RWPE1 (cell line): ENCODE results near the gene RNF144B.
A peak's percentile ranks its signal among the peaks of the same experiment; 100 is the strongest.

ENCODE experiments used
- CTCF ChIA-PET: fragments of 350-600 bp; sonication (Branson Sonifier 250); formaldehyde crosslinking; extraction: SDS; loops from one replicate; lab custom pipeline; 2021; lab: Yijun Ruan, JAX
- POLR2A ChIA-PET: fragments of 400-600 bp; formaldehyde crosslinking; extraction: SDS; loops from one replicate; lab custom pipeline; 2020; ENCODE audit warnings: antibody characterized with exemption; ENCODE audit not compliant: low non-redundant PET; lab: Yijun Ruan, JAX
- DNase-seq: peaks from one replicate; pipeline ENCODE4 v3.0.0; 2012; ENCODE audit warnings: low spot score
- H3K27ac ChIP-seq: fragments of 450-650 bp; 2 replicates; pipeline ENCODE4 v1.5.1; 2017
- TF ChIP-seq, protein P1 (sequence below): fragments of 450-650 bp; conservative IDR thresholded peaks from 2 replicates; pipeline ENCODE4 v1.5.1; 2017; ENCODE audit warnings: low read depth, mild to moderate bottlenecking

The RNF144B gene

DNA sequence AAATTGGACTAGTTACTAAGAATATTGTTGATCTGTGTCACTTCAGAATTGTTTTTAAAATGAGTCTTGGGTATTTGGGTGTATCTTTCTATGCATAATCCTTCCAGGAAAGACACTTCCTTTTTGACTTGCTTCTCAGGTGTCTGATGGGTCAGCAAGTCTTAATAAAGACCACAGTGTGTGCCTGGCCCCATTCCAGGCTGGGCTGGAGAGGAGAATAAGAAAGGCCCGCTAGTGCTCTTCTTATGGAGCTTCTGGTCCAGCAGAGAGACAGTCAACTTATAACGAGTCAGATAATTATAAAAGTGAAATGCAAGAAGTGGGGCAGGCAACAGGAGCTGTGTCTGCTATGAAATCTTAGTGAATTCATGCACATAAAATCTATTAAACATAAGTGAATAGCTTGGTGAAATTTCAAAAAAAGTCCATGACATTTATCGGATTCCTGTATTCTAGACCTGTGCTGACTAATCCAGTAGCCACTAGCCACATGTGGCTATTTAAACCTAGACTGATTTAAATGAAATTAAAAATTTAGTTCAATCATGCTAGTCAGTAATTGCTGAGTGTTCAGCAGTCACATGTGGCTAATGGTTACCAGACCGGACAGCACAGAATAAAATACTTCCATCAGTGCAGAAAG is 42.6 kb downstream of the RNF144B start:
- TF ChIP-seq, protein P1, sequence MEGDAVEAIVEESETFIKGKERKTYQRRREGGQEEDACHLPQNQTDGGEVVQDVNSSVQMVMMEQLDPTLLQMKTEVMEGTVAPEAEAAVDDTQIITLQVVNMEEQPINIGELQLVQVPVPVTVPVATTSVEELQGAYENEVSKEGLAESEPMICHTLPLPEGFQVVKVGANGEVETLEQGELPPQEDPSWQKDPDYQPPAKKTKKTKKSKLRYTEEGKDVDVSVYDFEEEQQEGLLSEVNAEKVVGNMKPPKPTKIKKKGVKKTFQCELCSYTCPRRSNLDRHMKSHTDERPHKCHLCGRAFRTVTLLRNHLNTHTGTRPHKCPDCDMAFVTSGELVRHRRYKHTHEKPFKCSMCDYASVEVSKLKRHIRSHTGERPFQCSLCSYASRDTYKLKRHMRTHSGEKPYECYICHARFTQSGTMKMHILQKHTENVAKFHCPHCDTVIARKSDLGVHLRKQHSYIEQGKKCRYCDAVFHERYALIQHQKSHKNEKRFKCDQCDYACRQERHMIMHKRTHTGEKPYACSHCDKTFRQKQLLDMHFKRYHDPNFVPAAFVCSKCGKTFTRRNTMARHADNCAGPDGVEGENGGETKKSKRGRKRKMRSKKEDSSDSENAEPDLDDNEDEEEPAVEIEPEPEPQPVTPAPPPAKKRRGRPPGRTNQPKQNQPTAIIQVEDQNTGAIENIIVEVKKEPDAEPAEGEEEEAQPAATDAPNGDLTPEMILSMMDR: no peak

DNA sequence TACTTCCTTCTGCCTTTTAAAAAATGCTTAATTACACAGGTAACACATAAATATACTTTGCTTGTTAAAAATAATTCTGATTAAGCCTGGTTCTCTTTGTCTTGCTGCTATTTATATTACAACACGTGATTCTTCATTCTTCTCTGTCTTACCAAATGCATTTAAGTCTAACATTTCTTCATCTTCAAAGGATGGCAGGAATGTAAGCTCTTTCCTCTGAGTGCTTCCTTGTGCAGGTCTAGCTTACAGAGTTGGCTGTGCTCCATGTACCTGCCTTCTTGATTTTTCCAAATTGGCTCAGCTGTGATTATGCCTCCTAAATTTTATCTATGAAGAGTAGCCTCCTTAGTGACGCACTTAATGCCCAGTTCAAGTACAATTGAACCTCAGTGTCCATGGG is 44.4 kb downstream of the RNF144B start:
- ChIA-PET CTCF (no interaction called here), POLR2A (no interaction called here)
- no peak for DNase-seq
- TF ChIP-seq, protein P1: no peak
- H3K27ac ChIP-seq: no peak overlapping the region

More for the DNA sequence above, 42.6 kb downstream of the RNF144B start:
- POLR2A ChIA-PET: interaction anchor here (0.5 kb wide), 1 partner anchor 52 kb away, joined by 3 read pairs; no protein-coding TSS in a partner anchor
- no peak overlapping the region for H3K27ac ChIP-seq
- CTCF ChIA-PET: interaction anchor here (0.6 to 0.7 kb wide), 2 partner anchors 15 to 50 kb away, joined by 3 read pairs; no protein-coding TSS in a partner anchor
- DNase-seq: no peak

DNA sequence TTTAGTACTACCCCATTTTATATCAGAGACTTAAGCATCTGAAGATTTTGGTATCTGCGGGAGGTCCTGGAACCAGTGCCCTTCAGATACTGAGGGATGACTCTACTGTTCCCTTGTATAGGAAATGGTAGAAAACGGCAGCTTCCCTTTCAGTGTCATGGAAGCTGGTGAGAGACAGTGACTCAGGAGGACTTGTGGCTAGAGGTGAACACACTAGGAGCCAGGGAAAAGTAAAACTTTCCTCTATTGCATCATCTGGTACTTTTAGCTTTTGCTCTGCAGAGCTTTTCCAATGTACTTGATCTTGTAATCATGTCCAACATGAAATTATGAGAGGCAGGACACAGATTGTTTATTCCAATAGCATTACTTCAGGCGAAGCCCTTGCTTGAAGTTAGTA is 45.0 kb downstream of the RNF144B start:
- H3K27ac ChIP-seq: no peak overlapping the region
- peak; percentile 6 for DNase-seq
- ChIA-PET POLR2A (no interaction called here), CTCF (interaction anchor here (0.5 kb wide), 1 partner anchor 864 kb away, joined by 3 read pairs; no protein-coding TSS in a partner anchor)
- TF ChIP-seq, protein P1: no peak

- H3K27ac ChIP-seq: no peak overlapping the region
- TF ChIP-seq, protein P1: no peak
- POLR2A ChIA-PET: no interaction called here
- no peak for DNase-seq
- CTCF ChIA-PET: interaction anchor here (0.5 kb wide), 1 partner anchor 864 kb away, joined by 3 read pairs; no protein-coding TSS in a partner anchor
Measured at GRCh38 chr6:18432619-18433018, 45.5 kb downstream of the RNF144B start.

- no peak for DNase-seq
- CTCF ChIA-PET: no interaction called here
- TF ChIP-seq, protein P1: no peak
- no peak overlapping the region for H3K27ac ChIP-seq
- POLR2A ChIA-PET: no interaction called here
Measured at GRCh38 chr6:18433059-18433458, 45.9 kb downstream of the RNF144B start.

GRCh38 chr6:18436341-18436740 is 49.2 kb downstream of the RNF144B start:
- TF ChIP-seq, protein P1: no peak
- H3K27ac ChIP-seq: no peak overlapping the region
- no peak for DNase-seq
- POLR2A ChIA-PET: no interaction called here
- CTCF ChIA-PET: interaction anchor here (0.6 kb wide), 1 partner anchor 58 kb away, joined by 4 read pairs; no protein-coding TSS in a partner anchor
